Endodermal cell (in vitro differentiated cells): ENCODE results near the gene SCIN. TPM values are rescaled to one million over a fixed set of nuclear protein-coding genes. Genes with fewer than 3 reads are reported as not detected.
"Not testable (repeated sequence)": the region's sequence is repeated elsewhere in the genome, so short reads cannot be mapped to it uniquely, and the experiment has no call there.

Experiments used
- DNase-seq: peaks from one replicate; pipeline ENCODE4 v3.0.0-alpha.2; 2017
- H3K27ac ChIP-seq: 2 replicates; pipeline ENCODE4 v1.5.1; 2013; ENCODE audit warnings: mild to moderate bottlenecking, low read depth, low read length, moderate library complexity
- H3K27me3 ChIP-seq: 2 replicates; pipeline ENCODE4 v1.6.1; 2013; ENCODE audit warnings: mild to moderate bottlenecking, low read length, moderate library complexity; ENCODE audit not compliant: insufficient read depth, control insufficient read depth, poor library complexity, severe bottlenecking
- H3K36me3 ChIP-seq: 2 replicates; pipeline ENCODE4 v1.7.0; 2013; ENCODE audit warnings: mild to moderate bottlenecking, low read length, moderate library complexity; ENCODE audit not compliant: control insufficient read depth, insufficient read depth
- H3K4me1 ChIP-seq: one replicate; pipeline ENCODE4 v1.7.0; 2013; ENCODE audit warnings: low read length; ENCODE audit not compliant: control insufficient read depth, insufficient read depth
- H3K4me3 ChIP-seq: 2 replicates; pipeline ENCODE4 v1.5.1; 2013; ENCODE audit warnings: mild to moderate bottlenecking, low read length, moderate library complexity
- H3K9ac ChIP-seq: 2 replicates; pipeline ENCODE4 v1.6.1; 2013; ENCODE audit warnings: mild to moderate bottlenecking, low read length, moderate library complexity; ENCODE audit not compliant: poor library complexity, severe bottlenecking; ENCODE audit errors: extremely low read depth
- H3K9me3 ChIP-seq: 2 replicates; pipeline ENCODE4 v1.6.1; 2013; ENCODE audit warnings: mild to moderate bottlenecking, low read length, moderate library complexity; ENCODE audit not compliant: control insufficient read depth
- H3K27ac Mint-ChIP-seq: 2 replicates; pipeline ENCODE4 v1.8.0; 2020; ENCODE audit warnings: mixed read lengths
- H3K27me3 Mint-ChIP-seq: 2 replicates; pipeline ENCODE4 v1.8.0; 2021; ENCODE audit warnings: mild to moderate bottlenecking, mixed read lengths; ENCODE audit not compliant: insufficient read depth
- H3K36me3 Mint-ChIP-seq: 2 replicates; pipeline ENCODE4 v1.8.0; 2020; ENCODE audit warnings: low read depth, mixed read lengths
- H3K4me1 Mint-ChIP-seq: 2 replicates; pipeline ENCODE4 v1.8.0; 2020; ENCODE audit warnings: mixed read lengths
- H3K4me3 Mint-ChIP-seq: 2 replicates; pipeline ENCODE4 v1.8.0; 2020; ENCODE audit warnings: mild to moderate bottlenecking, moderate library complexity, mixed read lengths
- H3K9me3 Mint-ChIP-seq: 2 replicates; pipeline ENCODE4 v1.8.0; 2020; ENCODE audit warnings: mild to moderate bottlenecking, mixed read lengths
- WGBS, 2 experiments: methylation state at CpG; one replicate each; pipeline versions ENCODE4 v1.1.5 to v1.1.7; 2013; ENCODE audit warnings: missing lambda C conversion rate in 2 of 2, mixed read lengths in 1 of 2; ENCODE audit not compliant: insufficient coverage in 1 of 2, insufficient read length in 1 of 2; 5-methylcytosine and 5-hydroxymethylcytosine counted together
- total RNA-seq, 2 donors: library from RNA; stranded (reverse); fragmentation: NEBNext Ultra II Directional in 1 of 2; extraction: Animal tissue kit (Norgen Biotek cat#: 25700) in 1 of 2; gene quantifications; 2 replicates in 1 of 2; 3 replicates in 1 of 2; pipeline ENCODE4 v1.2.1, GENCODE V29; 2021
- TF ChIP-seq, protein P1 (sequence below): fragments of 200-600 bp; sonication (generic); conservative IDR thresholded peaks from 2 replicates; pipeline ENCODE4 v1.5.0; 2021; ENCODE audit warnings: antibody characterized with exemption, mild to moderate bottlenecking

SCIN gene
- total RNA-seq, 2 donors from 2014 or later = 0.15 TPM; not detected in 1

DNA sequence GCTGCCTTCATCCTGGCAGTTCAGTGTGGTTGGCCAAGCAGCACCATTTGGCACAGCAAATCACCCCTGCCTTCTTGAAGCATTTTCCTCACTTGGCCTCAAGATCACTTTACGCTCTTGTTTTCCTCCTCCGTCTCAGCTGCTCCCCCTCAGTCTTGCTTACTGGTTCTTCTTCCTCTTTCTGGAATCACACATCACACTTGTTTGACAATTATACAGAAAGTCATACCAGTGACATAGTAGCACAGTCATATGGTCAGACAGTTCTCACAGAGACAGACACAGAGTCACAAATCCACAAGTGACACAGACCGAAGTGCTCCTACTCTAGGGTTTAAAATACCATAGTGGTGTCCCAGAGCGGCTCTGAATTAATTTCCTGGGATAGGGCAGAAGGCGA is 73.1 kb downstream of the SCIN start:
- no peak overlapping the region for H3K9ac ChIP-seq
- no peaks in the 10 kb centered on the region for H3K27me3 Mint-ChIP-seq
- H3K4me1 ChIP-seq = no peaks in the 10 kb centered on the region
- no peaks in the 10 kb centered on the region for H3K36me3 Mint-ChIP-seq
- no peak overlapping the region for H3K27ac Mint-ChIP-seq
- no peaks in the 10 kb centered on the region for H3K4me1 Mint-ChIP-seq
- no peak overlapping the region for H3K4me3 Mint-ChIP-seq
- H3K4me3 ChIP-seq = no peak overlapping the region
- no peaks in the 10 kb centered on the region for H3K27me3 ChIP-seq
- H3K27ac ChIP-seq = no peak overlapping the region
- TF ChIP-seq, protein P1, sequence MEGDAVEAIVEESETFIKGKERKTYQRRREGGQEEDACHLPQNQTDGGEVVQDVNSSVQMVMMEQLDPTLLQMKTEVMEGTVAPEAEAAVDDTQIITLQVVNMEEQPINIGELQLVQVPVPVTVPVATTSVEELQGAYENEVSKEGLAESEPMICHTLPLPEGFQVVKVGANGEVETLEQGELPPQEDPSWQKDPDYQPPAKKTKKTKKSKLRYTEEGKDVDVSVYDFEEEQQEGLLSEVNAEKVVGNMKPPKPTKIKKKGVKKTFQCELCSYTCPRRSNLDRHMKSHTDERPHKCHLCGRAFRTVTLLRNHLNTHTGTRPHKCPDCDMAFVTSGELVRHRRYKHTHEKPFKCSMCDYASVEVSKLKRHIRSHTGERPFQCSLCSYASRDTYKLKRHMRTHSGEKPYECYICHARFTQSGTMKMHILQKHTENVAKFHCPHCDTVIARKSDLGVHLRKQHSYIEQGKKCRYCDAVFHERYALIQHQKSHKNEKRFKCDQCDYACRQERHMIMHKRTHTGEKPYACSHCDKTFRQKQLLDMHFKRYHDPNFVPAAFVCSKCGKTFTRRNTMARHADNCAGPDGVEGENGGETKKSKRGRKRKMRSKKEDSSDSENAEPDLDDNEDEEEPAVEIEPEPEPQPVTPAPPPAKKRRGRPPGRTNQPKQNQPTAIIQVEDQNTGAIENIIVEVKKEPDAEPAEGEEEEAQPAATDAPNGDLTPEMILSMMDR = no peak
- H3K36me3 ChIP-seq = no peaks in the 10 kb centered on the region
- H3K9me3 ChIP-seq = no peaks in the 10 kb centered on the region
- no peak for DNase-seq
- 94 to 100% methylated on average over 5 of the region's 5 CpGs for WGBS, 2 experiments
- H3K9me3 Mint-ChIP-seq = no peaks in the 10 kb centered on the region

GRCh38 chr7:12645212-12645611 is 74.7 kb downstream of the SCIN start:
- H3K9me3 ChIP-seq, H3K27ac ChIP-seq, H3K36me3 Mint-ChIP-seq, H3K4me3 ChIP-seq, H3K4me1 ChIP-seq, H3K9me3 Mint-ChIP-seq, H3K36me3 ChIP-seq, H3K4me3 Mint-ChIP-seq, H3K27me3 ChIP-seq, H3K4me1 Mint-ChIP-seq, H3K27ac Mint-ChIP-seq, DNase-seq, H3K9ac ChIP-seq, H3K27me3 Mint-ChIP-seq: not testable (repeated sequence)
- WGBS, 2 experiments = 60 to 75% methylated on average over 3 to 5 of the region's 6 CpGs

GRCh38 chr7:12646139-12646538 is 75.6 kb downstream of the SCIN start:
- peaks cover 4% of the 10 kb centered on the region for H3K4me1 ChIP-seq
- Mint-ChIP-seq H3K4me3 (no peak overlapping the region), H3K27ac (no peak overlapping the region), H3K27me3 (no peaks in the 10 kb centered on the region), H3K36me3 (no peaks in the 10 kb centered on the region), H3K4me1 (peaks cover 4% of the 10 kb centered on the region), H3K9me3 (no peaks in the 10 kb centered on the region)
- H3K27me3 ChIP-seq = no peaks in the 10 kb centered on the region
- H3K9me3 ChIP-seq = no peaks in the 10 kb centered on the region
- DNase-seq = no peak
- H3K36me3 ChIP-seq = no peaks in the 10 kb centered on the region
- no peak overlapping the region for H3K9ac ChIP-seq
- 43% methylated on average over 1 of the region's 1 CpG; no CpG with 5 or more reads in 1 of the 2 experiments for WGBS, 2 experiments
- TF ChIP-seq, protein P1 = no peak
- no peak overlapping the region for H3K4me3 ChIP-seq
- no peak overlapping the region for H3K27ac ChIP-seq
